Uterus (tissue), 4 donors: ENCODE measurements around the gene CCT7. TPM values are rescaled to one million over a fixed set of nuclear protein-coding genes. Genes with fewer than 3 reads are reported as not detected.

Experiments used
- DNase-seq, 2 donors: peaks; one replicate each; pipeline ENCODE4 v3.0.0-alpha.2; 2019 to 2020
- H3K27ac ChIP-seq, 2 donors: fragments of 200-600 bp; sonication (generic); 1 replicate in 1 of 2; 2 replicates in 1 of 2; pipeline ENCODE4 v1.5.1; 2016 to 2018
- H3K27me3 ChIP-seq, 2 donors: fragments of 200-600 bp; sonication (generic); one replicate each; pipeline ENCODE4 v1.5.1; 2018 to 2019; ENCODE audit warnings: control low read depth in 1 of 2
- H3K36me3 ChIP-seq, 2 donors: fragments of 200-600 bp; sonication (generic); one replicate each; pipeline ENCODE4 v1.5.1; 2019; ENCODE audit warnings: control low read depth in 1 of 2
- H3K4me1 ChIP-seq, 2 donors: fragments of 200-600 bp; sonication (generic); one replicate each; pipeline ENCODE4 v1.5.1; 2018 to 2019; ENCODE audit warnings: control low read depth in 1 of 2
- H3K4me3 ChIP-seq, 2 donors: fragments of 200-600 bp; sonication (generic); 1 replicate in 1 of 2; 2 replicates in 1 of 2; pipeline ENCODE4 v1.5.1; 2018 to 2019; ENCODE audit warnings: mild to moderate bottlenecking in 1 of 2
- H3K9me3 ChIP-seq, 2 donors: fragments of 200-600 bp; sonication (generic); one replicate each; pipeline ENCODE4 v1.5.1; 2019; ENCODE audit warnings: control low read depth in 1 of 2
- POLR2A ChIP-seq, 2 donors: fragments of 450-650 bp; IDR thresholded peaks; one replicate each; pipeline ENCODE4 v1.6.1; 2016; ENCODE audit warnings: antibody characterized with exemption in 2 of 2, mild to moderate bottlenecking in 1 of 2, moderate library complexity in 1 of 2
- intact Hi-C: fragments of 100-400 bp; cut with DNase I; formaldehyde crosslinking; loops from one replicate; pipeline ENCODE4 v1.15.1; 2023; ENCODE audit warnings: low total_unique reads
- total RNA-seq, 4 donors: library from RNA; depleted of rRNA in 3 of 4; stranded (reverse); fragments of >200 nt in 3 of 4; gene quantifications; one replicate each; pipeline versions ENCODE4 v1.1.0 to v1.2.4, GENCODE V29; 2014 to 2023
- TF ChIP-seq, protein P1 (sequence below), 4 experiments: fragments of 200-600 bp in 2 of 4; fragments of 450-650 bp in 2 of 4; sonication (generic) in 2 of 4; IDR thresholded peaks; one replicate each; pipeline ENCODE4 v1.5.1; 2016 to 2019; ENCODE audit warnings: antibody characterized with exemption in 4 of 4, mild to moderate bottlenecking in 2 of 4, moderate library complexity in 1 of 4
- donor health status: DM: yes; HTN: yes; CAD: no.

CCT7 gene
- total RNA-seq, 4 donors from 2014 or later, result 118 to 269 (median 188) TPM

DNA sequence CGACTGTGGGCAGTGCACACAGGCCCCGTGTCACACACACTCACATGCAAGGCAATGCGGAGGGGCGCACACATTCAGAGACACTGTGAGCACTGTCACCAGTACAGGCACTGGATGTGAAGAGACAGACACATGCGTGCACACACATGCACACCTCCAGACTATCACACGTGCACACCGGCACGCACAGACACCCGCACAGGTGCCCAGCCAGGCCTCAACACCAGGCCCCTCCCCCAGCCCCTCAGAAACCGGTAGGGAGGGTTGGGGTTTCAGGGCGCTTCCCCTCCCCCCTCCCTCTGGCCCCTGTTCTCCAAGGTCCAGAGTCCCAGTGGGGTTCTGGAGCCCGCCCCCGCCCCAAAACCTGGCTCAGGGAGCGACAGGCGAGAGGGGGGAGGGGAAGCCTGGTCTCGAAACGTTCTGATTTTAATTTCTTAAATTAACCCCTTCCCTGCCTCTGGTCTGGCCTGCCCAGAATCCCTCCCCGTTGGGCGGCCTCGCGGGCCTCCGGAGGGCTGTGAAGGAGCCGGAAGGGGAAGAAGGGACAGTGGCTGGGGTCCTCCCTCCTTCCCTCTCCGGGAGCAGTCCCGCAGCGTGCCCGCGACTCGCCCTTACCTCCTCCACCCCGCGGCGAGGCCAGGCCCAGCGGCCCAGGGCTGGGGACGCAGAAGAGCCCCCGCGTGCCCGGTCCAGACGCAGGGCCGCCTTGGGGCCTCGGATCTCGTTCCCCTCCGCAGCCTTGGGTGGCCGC, 49.6 kb downstream of the CCT7 start:
- Histone ChIP-seq H3K27me3 (no peaks in the 10 kb centered on the region), H3K9me3 (no peaks in the 10 kb centered on the region), H3K27ac (no peak overlapping the region), H3K36me3 (no peaks in the 10 kb centered on the region), H3K4me1 (peaks cover 0 to 5% of the 10 kb centered on the region in 2 donors), H3K4me3 (peak overlapping the region; percentile 37 to 62)
- intact Hi-C loops, result no loop called here
- TF ChIP-seq, protein P1, sequence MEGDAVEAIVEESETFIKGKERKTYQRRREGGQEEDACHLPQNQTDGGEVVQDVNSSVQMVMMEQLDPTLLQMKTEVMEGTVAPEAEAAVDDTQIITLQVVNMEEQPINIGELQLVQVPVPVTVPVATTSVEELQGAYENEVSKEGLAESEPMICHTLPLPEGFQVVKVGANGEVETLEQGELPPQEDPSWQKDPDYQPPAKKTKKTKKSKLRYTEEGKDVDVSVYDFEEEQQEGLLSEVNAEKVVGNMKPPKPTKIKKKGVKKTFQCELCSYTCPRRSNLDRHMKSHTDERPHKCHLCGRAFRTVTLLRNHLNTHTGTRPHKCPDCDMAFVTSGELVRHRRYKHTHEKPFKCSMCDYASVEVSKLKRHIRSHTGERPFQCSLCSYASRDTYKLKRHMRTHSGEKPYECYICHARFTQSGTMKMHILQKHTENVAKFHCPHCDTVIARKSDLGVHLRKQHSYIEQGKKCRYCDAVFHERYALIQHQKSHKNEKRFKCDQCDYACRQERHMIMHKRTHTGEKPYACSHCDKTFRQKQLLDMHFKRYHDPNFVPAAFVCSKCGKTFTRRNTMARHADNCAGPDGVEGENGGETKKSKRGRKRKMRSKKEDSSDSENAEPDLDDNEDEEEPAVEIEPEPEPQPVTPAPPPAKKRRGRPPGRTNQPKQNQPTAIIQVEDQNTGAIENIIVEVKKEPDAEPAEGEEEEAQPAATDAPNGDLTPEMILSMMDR (IDR thresholded peaks at IDR 0.05), result no peak
- no peak for TF ChIP-seq POLR2A (IDR thresholded peaks at IDR 0.05)
- DNase-seq, result no peak

DNA sequence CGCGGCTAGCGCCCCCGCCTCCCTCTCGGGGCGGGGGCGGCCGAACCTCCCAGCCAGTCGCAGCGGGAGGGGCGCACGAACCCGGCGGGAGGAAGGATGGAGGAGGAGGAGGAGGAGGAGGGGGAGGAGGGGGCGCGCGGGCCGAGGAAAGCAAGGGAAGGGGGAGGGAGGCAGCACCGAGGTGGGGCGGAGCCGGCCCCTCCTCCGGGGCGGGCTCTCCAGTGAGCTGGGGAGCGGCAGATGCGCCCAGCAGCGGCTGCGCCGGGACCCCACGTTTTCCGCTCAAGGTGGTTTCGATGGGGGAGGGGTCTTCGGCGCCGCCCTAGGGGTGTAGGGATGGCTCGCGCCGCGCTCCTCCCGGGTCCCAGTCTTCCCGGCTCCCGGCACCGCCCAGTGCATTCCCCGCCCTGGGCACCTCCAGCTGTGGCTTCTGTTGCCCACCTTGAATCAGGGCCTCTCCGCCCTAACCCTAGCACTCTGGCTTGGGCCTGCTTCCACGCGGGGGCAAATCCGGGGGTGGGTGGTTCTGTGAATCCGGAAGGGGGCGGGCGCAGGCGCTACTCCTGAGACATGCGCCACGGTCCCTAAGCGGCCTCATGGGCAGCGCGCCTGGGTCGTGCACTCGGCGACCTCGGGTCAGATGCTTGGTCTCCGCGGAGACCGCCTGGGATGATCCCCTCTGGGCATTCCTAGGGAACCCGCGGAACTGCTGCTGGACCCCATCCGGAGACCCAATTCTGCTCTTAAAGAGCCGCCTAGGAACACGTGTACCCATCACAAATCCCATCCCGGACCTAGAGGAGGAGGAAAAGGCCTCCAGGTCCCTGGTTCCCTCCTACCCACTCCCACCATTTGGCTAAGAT, 50.4 kb downstream of the CCT7 start, which contains the start of gene FBXO41:
FBXO41 (minus strand) TSS at position 183 of the 863 bp plus-strand sequence. CDS start 14,848 bp downstream, outside the sequence.
- intact Hi-C loops, result no loop called here

DNA sequence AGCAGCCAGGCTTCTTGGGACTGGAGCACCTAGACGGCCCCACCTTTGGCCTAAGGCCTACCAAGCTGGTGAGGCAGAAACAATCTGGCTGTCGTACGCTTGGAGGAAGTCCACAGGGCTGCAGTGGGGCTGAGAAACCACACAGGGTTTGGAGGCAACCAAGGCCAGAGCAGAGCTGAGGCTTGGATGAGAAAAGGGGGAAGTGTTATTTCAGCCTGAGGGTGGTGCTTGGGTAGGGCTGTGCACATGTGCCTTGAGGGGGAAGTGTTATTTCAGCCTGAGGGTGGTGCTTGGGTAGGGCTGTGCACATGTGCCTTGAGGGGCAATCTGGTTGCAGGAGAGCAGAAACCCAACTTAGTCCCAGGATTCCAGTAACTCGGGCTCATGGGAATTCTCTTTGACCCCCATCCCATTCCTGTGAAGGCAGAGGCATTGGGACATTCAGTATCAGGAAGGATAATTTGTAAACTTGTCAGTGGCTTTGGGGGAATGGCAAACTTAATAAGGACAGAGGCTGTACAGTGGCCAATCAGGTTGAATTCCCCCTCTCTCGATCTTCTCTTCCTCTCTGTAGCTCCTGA, 51.1 kb downstream of the CCT7 start:
- Histone ChIP-seq H3K27ac (no peak overlapping the region), H3K9me3 (no peaks in the 10 kb centered on the region), H3K27me3 (no peaks in the 10 kb centered on the region), H3K36me3 (no peaks in the 10 kb centered on the region), H3K4me3 (no peak overlapping the region), H3K4me1 (peaks cover 0 to 5% of the 10 kb centered on the region in 2 donors)
- DNase-seq, result no peak
- intact Hi-C loops, result no loop called here
- TF ChIP-seq, protein P1 (IDR thresholded peaks at IDR 0.05), result no peak
- TF ChIP-seq POLR2A (IDR thresholded peaks at IDR 0.05), result no peak

More for the DNA sequence above, 50.4 kb downstream of the CCT7 start, which contains the start of gene FBXO41:
- Histone ChIP-seq H3K27me3 (no peaks in the 10 kb centered on the region), H3K36me3 (no peaks in the 10 kb centered on the region), H3K4me1 (peaks cover 0 to 5% of the 10 kb centered on the region in 2 donors), H3K9me3 (no peaks in the 10 kb centered on the region), H3K27ac (no peak within 1 kb of the TSS), H3K4me3 (peak within 1 kb of the TSS; percentile 37 to 62)
- peak; percentile 23 to 38 for DNase-seq
- TF ChIP-seq, protein P1 (IDR thresholded peaks at IDR 0.05), result no peak
- TF ChIP-seq POLR2A (IDR thresholded peaks at IDR 0.05), result no peak

DNA sequence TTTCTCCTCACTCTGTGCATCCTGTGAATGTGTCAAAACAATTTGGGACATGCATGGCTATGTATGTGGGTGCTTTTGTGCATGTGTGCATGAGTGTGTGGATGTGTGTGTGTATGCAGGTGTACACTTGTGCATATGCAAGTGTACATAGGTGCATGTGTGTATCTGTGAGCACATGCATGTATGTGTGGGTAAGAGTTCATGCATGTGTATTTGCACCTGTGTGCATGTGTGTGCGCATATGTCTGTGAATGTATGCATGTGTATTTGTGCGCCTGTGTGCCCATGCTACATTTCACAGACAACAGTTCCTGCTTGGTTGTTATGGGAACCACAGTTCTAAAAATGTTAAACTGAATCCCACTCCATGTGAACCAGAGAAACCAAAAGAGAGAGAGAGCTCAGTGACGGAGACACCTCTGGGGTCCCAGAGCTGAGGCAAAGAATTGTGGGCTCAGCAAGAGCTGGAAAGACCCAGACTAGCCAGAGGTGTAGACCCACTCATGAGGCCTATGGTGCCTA, 52.1 kb downstream of the CCT7 start:
- Histone ChIP-seq H3K4me3 (no peak overlapping the region), H3K4me1 (peaks cover 0 to 9% of the 10 kb centered on the region in 2 donors), H3K27me3 (peaks cover 0 to 5% of the 10 kb centered on the region in 2 donors), H3K9me3 (no peaks in the 10 kb centered on the region), H3K36me3 (no peaks in the 10 kb centered on the region), H3K27ac (no peak overlapping the region)
- DNase-seq, result no peak
- intact Hi-C loops, result no loop called here
- TF ChIP-seq, protein P1 (IDR thresholded peaks at IDR 0.05), result no peak
- no peak for TF ChIP-seq POLR2A (IDR thresholded peaks at IDR 0.05)
